Measurements from ENCODE around the gene ATP8B1. TPM values are rescaled to one million over a fixed set of nuclear protein-coding genes. Genes with fewer than 3 reads are reported as not detected.
"Not testable (repeated sequence)": the region's sequence is repeated elsewhere in the genome, so short reads cannot be mapped to it uniquely, and the experiment has no call there.

ATP8B1 gene
- total RNA-seq, 1 experiment from 2014 or later: 1.4 TPM

- no peak overlapping the region for H3K27ac Mint-ChIP-seq (ENCODE audit: low read depth, unreplicated experiment)
- H3K4me3 Mint-ChIP-seq (ENCODE audit: unreplicated experiment): no peak overlapping the region
- no peak for TF ChIP-seq CTCF (IDR thresholded peaks at IDR 0.05; ENCODE audit: unreplicated experiment)
- no peaks in the 10 kb centered on the region for H3K36me3 Mint-ChIP-seq (ENCODE audit: insufficient read depth, unreplicated experiment)
- no peaks in the 10 kb centered on the region for H3K9me3 Mint-ChIP-seq (ENCODE audit: unreplicated experiment)
- ChIA-PET CTCF (interaction anchor here (0.6 to 0.7 kb wide), 3 partner anchors 23 to 284 kb away, joined by 3 read pairs; no protein-coding TSS in a partner anchor), POLR2A (interaction anchor here (1.2 to 1.8 kb wide), 2 partner anchors 8 to 42 kb away, joined by 4 read pairs; no protein-coding TSS in a partner anchor)
- intact Hi-C loops (cut with micrococcal nuclease): no loop called here
- DNase-seq (ENCODE audit: unreplicated experiment): no peak
- no TSS peak for BruUV-seq (replicated peaks)
- no peaks in the 10 kb centered on the region for H3K27me3 Mint-ChIP-seq (ENCODE audit: insufficient read depth, unreplicated experiment)
- H3K4me1 Mint-ChIP-seq (ENCODE audit: insufficient read depth, unreplicated experiment): peaks cover 5% of the 10 kb centered on the region
These were observed 74.1 kb downstream of the ATP8B1 start for GRCh38 chr18:57728941-57729511.

- ChIA-PET POLR2A (interaction anchor here (0.7 to 1.8 kb wide), 3 partner anchors 9 to 43 kb away, joined by 3 to 4 read pairs (median 4); no protein-coding TSS in a partner anchor), CTCF (interaction anchor here (0.7 kb wide), 1 partner anchor 23 kb away, joined by 3 read pairs; no protein-coding TSS in a partner anchor)
- no peak overlapping the region for H3K4me3 Mint-ChIP-seq (ENCODE audit: unreplicated experiment)
- no peaks in the 10 kb centered on the region for H3K27me3 Mint-ChIP-seq (ENCODE audit: insufficient read depth, unreplicated experiment)
- no peak overlapping the region for H3K27ac Mint-ChIP-seq (ENCODE audit: low read depth, unreplicated experiment)
- BruUV-seq (replicated peaks): no TSS peak
- H3K36me3 Mint-ChIP-seq (ENCODE audit: insufficient read depth, unreplicated experiment): no peaks in the 10 kb centered on the region
- peaks cover 5% of the 10 kb centered on the region for H3K4me1 Mint-ChIP-seq (ENCODE audit: insufficient read depth, unreplicated experiment)
- DNase-seq (ENCODE audit: unreplicated experiment): no peak
- TF ChIP-seq CTCF (IDR thresholded peaks at IDR 0.05; ENCODE audit: unreplicated experiment): no peak
- H3K9me3 Mint-ChIP-seq (ENCODE audit: unreplicated experiment): no peaks in the 10 kb centered on the region
- intact Hi-C loops (cut with micrococcal nuclease): no loop called here
These were observed 74.9 kb downstream of the ATP8B1 start for GRCh38 chr18:57727952-57728807.

- H3K27ac Mint-ChIP-seq (ENCODE audit: low read depth, unreplicated experiment); BruUV-seq (replicated peaks); H3K4me1 Mint-ChIP-seq (ENCODE audit: insufficient read depth, unreplicated experiment); DNase-seq (ENCODE audit: unreplicated experiment); H3K36me3 Mint-ChIP-seq (ENCODE audit: insufficient read depth, unreplicated experiment); H3K4me3 Mint-ChIP-seq (ENCODE audit: unreplicated experiment); POLR2A ChIA-PET; H3K27me3 Mint-ChIP-seq (ENCODE audit: insufficient read depth, unreplicated experiment); CTCF ChIA-PET: not testable (repeated sequence)
- intact Hi-C loops (cut with micrococcal nuclease): loop anchor here (10.0 kb wide), 1 partner anchor 125 kb away; no protein-coding TSS in a partner anchor
- peaks cover 15% of the 10 kb centered on the region for H3K9me3 Mint-ChIP-seq (ENCODE audit: unreplicated experiment)
These were observed 83.7 kb downstream of the ATP8B1 start for GRCh38 chr18:57719211-57719935.

GRCh38 chr18:57716549-57716948 is 86.6 kb downstream of the ATP8B1 start:
- POLR2A ChIA-PET: no interaction called here
- H3K4me3 Mint-ChIP-seq (ENCODE audit: unreplicated experiment): no peak overlapping the region
- BruUV-seq (replicated peaks): no TSS peak
- no peak for TF ChIP-seq CTCF (IDR thresholded peaks at IDR 0.05; ENCODE audit: unreplicated experiment)
- H3K36me3 Mint-ChIP-seq (ENCODE audit: insufficient read depth, unreplicated experiment): peaks cover 5% of the 10 kb centered on the region
- no peak for DNase-seq (ENCODE audit: unreplicated experiment)
- CTCF ChIA-PET: interaction anchor here (0.6 to 1.1 kb wide), 2 partner anchors 136 to 465 kb away, joined by 3 to 5 read pairs; no protein-coding TSS in a partner anchor
- no peak overlapping the region for H3K27ac Mint-ChIP-seq (ENCODE audit: low read depth, unreplicated experiment)
- H3K9me3 Mint-ChIP-seq (ENCODE audit: unreplicated experiment): peaks cover 15% of the 10 kb centered on the region
- H3K27me3 Mint-ChIP-seq (ENCODE audit: insufficient read depth, unreplicated experiment): no peaks in the 10 kb centered on the region
- H3K4me1 Mint-ChIP-seq (ENCODE audit: insufficient read depth, unreplicated experiment): peaks cover 18% of the 10 kb centered on the region
- intact Hi-C loops (cut with micrococcal nuclease): loop anchor here (10.0 kb wide), 1 partner anchor 128 kb away; no protein-coding TSS in a partner anchor
